Activated CD8-positive, alpha-beta T cell treated with anti-CD3 and anti-CD28 coated beads for 36 hours (primary cell): ENCODE results near the gene TCP11L2. TPM values are rescaled to one million over a fixed set of nuclear protein-coding genes. Genes with fewer than 3 reads are reported as not detected.

Source experiments
- ATAC-seq: fragments of 200-7000 bp; cut with Tn5 transposase; one replicate; pipeline ENCODE4 v1.10.0; 2021; ENCODE audit warnings: mild to moderate bottlenecking, moderate library complexity
- CTCF ChIA-PET: fragments of 350-600 bp; sonication (Branson Sonifier 250); formaldehyde crosslinking; loops from one replicate; lab custom pipeline; 2021; ENCODE audit warnings: antibody characterized with exemption; lab: Charles Lee
- POLR2A ChIA-PET: fragments of 350-600 bp; sonication (Branson Sonifier 250); formaldehyde crosslinking; loops from one replicate; lab custom pipeline; 2021; ENCODE audit warnings: antibody characterized with exemption; lab: Charles Lee
- DNase-seq: peaks from one replicate; pipeline ENCODE4 v3.0.0-alpha.2; 2020
- H3K27ac Mint-ChIP-seq: one replicate; pipeline ENCODE4 v1.8.0; 2021; ENCODE audit warnings: mild to moderate bottlenecking, mixed read lengths
- H3K27me3 Mint-ChIP-seq: one replicate; pipeline ENCODE4 v1.8.0; 2021; ENCODE audit warnings: mixed read lengths
- H3K36me3 Mint-ChIP-seq: one replicate; pipeline ENCODE4 v1.8.0; 2021; ENCODE audit warnings: low read depth, mixed read lengths
- H3K4me1 Mint-ChIP-seq: one replicate; pipeline ENCODE4 v1.8.0; 2021; ENCODE audit warnings: low read depth, mixed read lengths
- H3K4me3 Mint-ChIP-seq: one replicate; pipeline ENCODE4 v1.8.0; 2021; ENCODE audit warnings: mild to moderate bottlenecking, moderate library complexity, mixed read lengths
- H3K9me3 Mint-ChIP-seq: one replicate; pipeline ENCODE4 v1.8.0; 2021; ENCODE audit warnings: mixed read lengths
- intact Hi-C: fragments of 100-400 bp; cut with micrococcal nuclease; formaldehyde crosslinking; loops from one replicate; pipeline ENCODE4 v1.10.0; 2022
- total RNA-seq, 2 experiments: library from RNA; stranded (reverse); gene quantifications; one replicate each; pipeline ENCODE4 v1.2.3, GENCODE V29; 2021
- TF ChIP-seq, protein P1 (sequence below): fragments of 200-600 bp; IDR thresholded peaks from one replicate; pipeline ENCODE4 v1.8.0; 2022; ENCODE audit warnings: antibody characterized with exemption, mild to moderate bottlenecking

The TCP11L2 gene
- total RNA-seq, 2 experiments from 2014 or later = 11.9 to 13.2 TPM

DNA sequence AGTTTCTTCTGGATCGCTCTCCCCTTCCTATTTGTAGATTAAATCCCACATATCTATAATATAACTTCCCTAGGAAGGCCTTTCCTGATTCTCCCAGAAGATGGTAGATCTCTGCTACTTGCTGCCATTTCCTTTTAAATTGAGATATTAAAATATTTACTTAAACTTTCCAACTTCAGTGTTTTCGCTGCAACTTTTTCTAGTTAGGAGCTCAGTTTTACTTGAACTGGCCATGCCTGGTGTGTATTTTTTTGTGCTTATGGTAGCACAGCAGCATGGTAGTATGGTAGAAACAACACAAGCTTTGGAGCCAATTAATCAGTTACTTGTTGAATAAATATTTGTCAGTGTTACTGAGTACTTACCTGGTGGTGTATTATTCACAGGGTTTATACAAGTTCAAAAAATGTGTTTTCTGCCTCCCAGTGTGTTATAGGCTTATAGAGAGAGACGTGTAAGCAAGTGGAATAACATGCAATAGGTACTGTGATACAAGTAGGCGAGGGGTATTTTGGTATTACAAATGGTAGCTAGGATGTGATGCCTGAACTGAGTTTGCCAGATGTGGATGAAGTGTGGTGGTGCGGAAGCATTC is 58.0 kb downstream of the TCP11L2 start:
- peaks cover 9% of the 10 kb centered on the region for H3K36me3 Mint-ChIP-seq
- ChIA-PET POLR2A (interaction anchor here (0.6 to 1.2 kb wide), 2 partner anchors 13 to 595 kb away, joined by 3 to 4 read pairs; partner anchors contain the start of gene TMEM263), CTCF (interaction anchor here (1.3 to 6.4 kb wide), 2 partner anchors 19 to 133 kb away, joined by 4 to 32 read pairs; no protein-coding TSS in a partner anchor)
- peaks cover 10% of the 10 kb centered on the region for H3K4me1 Mint-ChIP-seq
- no peaks in the 10 kb centered on the region for H3K27me3 Mint-ChIP-seq
- intact Hi-C loops = no loop called here
- DNase-seq (no peak), ATAC-seq (no peak)
- TF ChIP-seq, protein P1, sequence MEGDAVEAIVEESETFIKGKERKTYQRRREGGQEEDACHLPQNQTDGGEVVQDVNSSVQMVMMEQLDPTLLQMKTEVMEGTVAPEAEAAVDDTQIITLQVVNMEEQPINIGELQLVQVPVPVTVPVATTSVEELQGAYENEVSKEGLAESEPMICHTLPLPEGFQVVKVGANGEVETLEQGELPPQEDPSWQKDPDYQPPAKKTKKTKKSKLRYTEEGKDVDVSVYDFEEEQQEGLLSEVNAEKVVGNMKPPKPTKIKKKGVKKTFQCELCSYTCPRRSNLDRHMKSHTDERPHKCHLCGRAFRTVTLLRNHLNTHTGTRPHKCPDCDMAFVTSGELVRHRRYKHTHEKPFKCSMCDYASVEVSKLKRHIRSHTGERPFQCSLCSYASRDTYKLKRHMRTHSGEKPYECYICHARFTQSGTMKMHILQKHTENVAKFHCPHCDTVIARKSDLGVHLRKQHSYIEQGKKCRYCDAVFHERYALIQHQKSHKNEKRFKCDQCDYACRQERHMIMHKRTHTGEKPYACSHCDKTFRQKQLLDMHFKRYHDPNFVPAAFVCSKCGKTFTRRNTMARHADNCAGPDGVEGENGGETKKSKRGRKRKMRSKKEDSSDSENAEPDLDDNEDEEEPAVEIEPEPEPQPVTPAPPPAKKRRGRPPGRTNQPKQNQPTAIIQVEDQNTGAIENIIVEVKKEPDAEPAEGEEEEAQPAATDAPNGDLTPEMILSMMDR = no peak
- no peak overlapping the region for H3K27ac Mint-ChIP-seq
- no peak overlapping the region for H3K4me3 Mint-ChIP-seq
- H3K9me3 Mint-ChIP-seq = no peaks in the 10 kb centered on the region

GRCh38 chr12:106362971-106363370 is 60.4 kb downstream of the TCP11L2 start:
- Mint-ChIP-seq H3K4me3 (no peak overlapping the region), H3K9me3 (no peaks in the 10 kb centered on the region), H3K36me3 (peaks cover 12% of the 10 kb centered on the region), H3K27ac (no peak overlapping the region), H3K4me1 (peaks cover 4% of the 10 kb centered on the region), H3K27me3 (no peaks in the 10 kb centered on the region)
- no peak for ATAC-seq
- CTCF ChIA-PET = interaction anchor here (1.4 to 2.0 kb wide), 2 partner anchors 136 to 557 kb away, joined by 4 to 5 read pairs; no protein-coding TSS in a partner anchor
- TF ChIP-seq, protein P1 = no peak
- intact Hi-C loops = no loop called here
- POLR2A ChIA-PET = no interaction called here
- DNase-seq = no peak

GRCh38 chr12:106364261-106364660 is 61.7 kb downstream of the TCP11L2 start:
- peaks cover 7% of the 10 kb centered on the region for H3K36me3 Mint-ChIP-seq
- H3K4me3 Mint-ChIP-seq = no peak overlapping the region
- CTCF ChIA-PET = interaction anchor here (1.4 to 2.0 kb wide), 2 partner anchors 137 to 555 kb away, joined by 4 to 5 read pairs; no protein-coding TSS in a partner anchor
- no peaks in the 10 kb centered on the region for H3K9me3 Mint-ChIP-seq
- H3K27me3 Mint-ChIP-seq = no peaks in the 10 kb centered on the region
- no peak for ATAC-seq
- POLR2A ChIA-PET = no interaction called here
- H3K27ac Mint-ChIP-seq = no peak overlapping the region
- intact Hi-C loops = no loop called here
- TF ChIP-seq, protein P1 = no peak
- no peak for DNase-seq
- H3K4me1 Mint-ChIP-seq = no peaks in the 10 kb centered on the region

GRCh38 chr12:106369624-106370346 is 67.3 kb downstream of the TCP11L2 start:
- TF ChIP-seq, protein P1 = no peak
- Mint-ChIP-seq H3K4me1 (no peaks in the 10 kb centered on the region), H3K27ac (no peak overlapping the region), H3K4me3 (no peak overlapping the region), H3K9me3 (peaks cover 2% of the 10 kb centered on the region), H3K27me3 (no peaks in the 10 kb centered on the region), H3K36me3 (peaks cover 39% of the 10 kb centered on the region)
- ATAC-seq (no peak), DNase-seq (no peak)
- ChIA-PET CTCF (interaction anchor here (0.9 kb wide), 1 partner anchor 12 kb away, joined by 3 read pairs; no protein-coding TSS in a partner anchor), POLR2A (no interaction called here)
- intact Hi-C loops = no loop called here

DNA sequence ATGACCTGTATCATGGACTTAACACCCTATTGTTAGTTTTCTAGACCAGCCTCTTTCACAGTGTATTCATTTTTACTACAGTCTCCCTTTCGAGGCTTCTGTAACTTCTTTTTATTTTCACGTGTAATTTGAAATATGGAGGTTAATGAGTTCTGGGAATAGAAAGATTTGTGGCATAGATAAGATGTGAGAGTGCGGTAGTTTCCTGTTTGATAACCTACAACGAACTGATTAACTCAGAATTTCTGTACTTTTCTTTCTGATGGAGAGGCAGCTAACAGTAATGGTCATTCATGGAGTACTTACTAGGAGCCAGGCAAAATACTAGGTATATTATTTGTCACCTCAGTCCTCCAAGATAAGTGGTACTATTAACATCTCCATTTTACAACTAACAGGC is 76.3 kb downstream of the TCP11L2 start:
- POLR2A ChIA-PET = no interaction called here

More for the DNA sequence above, 76.3 kb downstream of the TCP11L2 start:
- no peak for DNase-seq
- peaks cover 68% of the 10 kb centered on the region for H3K36me3 Mint-ChIP-seq
- no peaks in the 10 kb centered on the region for H3K9me3 Mint-ChIP-seq
- H3K27me3 Mint-ChIP-seq = no peaks in the 10 kb centered on the region
- peaks cover 13% of the 10 kb centered on the region for H3K4me1 Mint-ChIP-seq
- CTCF ChIA-PET = interaction anchor here (0.8 to 4.6 kb wide), 5 partner anchors 8 to 541 kb away, joined by 3 to 32 read pairs (median 8); partner anchors contain the start of gene POLR3B
- TF ChIP-seq, protein P1 = no peak
- no peak overlapping the region for H3K4me3 Mint-ChIP-seq
- intact Hi-C loops = no loop called here
- peak overlapping the region; percentile 13 for H3K27ac Mint-ChIP-seq
- ATAC-seq = no peak
